Body of pancreas (tissue), 4 donors: Measurements from ENCODE around the gene POLR1G.

Experiments used
- CTCF ChIP-seq, 7 experiments: fragments of 450-650 bp in 4 of 7; fragments of 200-600 bp in 3 of 7; sonication (generic) in 3 of 7; IDR thresholded peaks; one replicate each; pipeline ENCODE4 v1.5.1; 2016 to 2019; ENCODE audit warnings: antibody characterized with exemption in 7 of 7
- POLR2A ChIP-seq, 3 donors: fragments of 450-650 bp; IDR thresholded peaks; one replicate each; pipeline ENCODE4 v1.6.1; 2016; ENCODE audit warnings: antibody characterized with exemption in 3 of 3, mild to moderate bottlenecking in 2 of 3

GRCh38 chr19:45414468-45414867 is 8.0 kb downstream of the POLR1G start:
- TF ChIP-seq CTCF (IDR thresholded peaks at IDR 0.05), result no peak
- TF ChIP-seq POLR2A (IDR thresholded peaks at IDR 0.05), result no peak
